Endothelial cell of umbilical vein (primary cell): ENCODE results near the gene ARHGEF7. TPM values are rescaled to one million over a fixed set of nuclear protein-coding genes. Genes with fewer than 3 reads are reported as not detected.

Source experiments
- BruUV-seq: library from RNA; stranded (reverse); fragments of 400-500 nt; replicated peaks from 2 replicates; lab custom pipeline; 2021; lab: Mats Ljungman, UMichigan
- CTCF ChIA-PET: fragments of 300-600, 350-600 bp; sonication (Branson Sonifier 250); formaldehyde crosslinking; loops from one replicate; lab custom pipeline; 2021; ENCODE audit warnings: antibody characterized with exemption, inconsistent platforms; lab: Charles Lee
- POLR2A ChIA-PET: fragments of 300-600, 350-600 bp; sonication (Branson Sonifier 250); formaldehyde crosslinking; loops from one replicate; lab custom pipeline; 2021; ENCODE audit warnings: antibody characterized with exemption, inconsistent platforms; lab: Charles Lee
- DNase-seq: peaks from one replicate; pipeline ENCODE4 v3.0.0-alpha.2; 2011; ENCODE audit warnings: low read depth, low spot score
- FAIRE-seq: peaks from 2 replicates; lab custom pipeline; 2011; peaks lifted over from hg19 to GRCh38; lab: Jason Lieb, UNC
- H2AFZ ChIP-seq: 2 replicates; pipeline ENCODE4 v1.6.0; 2012; ENCODE audit warnings: low read depth, low read length, control low read depth, inconsistent platforms
- H3K27ac ChIP-seq: 2 replicates; pipeline ENCODE4 v1.5.1; 2011; ENCODE audit warnings: low read depth, mild to moderate bottlenecking, control low read depth, low read length, moderate library complexity; ENCODE audit not compliant: insufficient read depth
- H3K27me3 ChIP-seq, 2 experiments: 2 replicates each; pipeline versions ENCODE4 v1.6.0 to v1.6.1; 2011; ENCODE audit warnings: low read length in 2 of 2, mixed read lengths in 1 of 2; ENCODE audit not compliant: control insufficient read depth in 2 of 2, insufficient read depth in 2 of 2
- H3K36me3 ChIP-seq, 2 experiments: 2 replicates in 1 of 2; 3 replicates in 1 of 2; pipeline ENCODE4 v1.5.1; 2011; ENCODE audit warnings: low read length in 2 of 2, mild to moderate bottlenecking in 1 of 2, moderate library complexity in 1 of 2; ENCODE audit not compliant: control insufficient read depth in 2 of 2, insufficient read depth in 2 of 2; ENCODE audit errors: extremely low read depth in 1 of 2
- H3K4me1 ChIP-seq: 3 replicates; pipeline ENCODE4 v1.5.1; 2011; ENCODE audit warnings: mild to moderate bottlenecking, low read length; ENCODE audit not compliant: control insufficient read depth, insufficient read depth; ENCODE audit errors: extremely low read depth
- H3K4me2 ChIP-seq: 2 replicates; pipeline ENCODE4 v1.6.1; 2011; ENCODE audit warnings: low read length, control low read depth, mixed read lengths; ENCODE audit not compliant: insufficient read depth
- H3K4me3 ChIP-seq, 3 experiments: fragments of 200-600 bp in 1 of 3; sonication (generic), shearing (Covaris generic) in 1 of 3; replicated peaks in 1 of 3; 2 replicates each; pipeline ENCODE4 v1.5.1; 2011 to 2016; ENCODE audit warnings: control low read depth in 3 of 3, low read length in 3 of 3, mild to moderate bottlenecking in 2 of 3, inconsistent platforms in 1 of 3, low read depth in 1 of 3, moderate library complexity in 1 of 3; ENCODE audit not compliant: insufficient read depth in 1 of 3
- H3K79me2 ChIP-seq: 2 replicates; pipeline ENCODE4 v1.6.0; 2012; ENCODE audit warnings: low read length, inconsistent platforms; ENCODE audit not compliant: control insufficient read depth, insufficient read depth
- H3K9ac ChIP-seq: replicated peaks from 2 replicates; pipeline ENCODE3; 2011; ENCODE audit warnings: low read length, control low read depth; ENCODE audit not compliant: insufficient read depth; ENCODE audit errors: extremely low read depth
- H3K9me1 ChIP-seq: replicated peaks from 3 replicates; pipeline ENCODE4 v1.6.0; 2011; ENCODE audit warnings: mild to moderate bottlenecking, low read length; ENCODE audit not compliant: control insufficient read depth, insufficient read depth; ENCODE audit errors: extremely low read depth
- H3K9me3 ChIP-seq: replicated peaks from 2 replicates; pipeline ENCODE4 v1.5.1; 2012; ENCODE audit warnings: low read length, inconsistent platforms; ENCODE audit not compliant: control insufficient read depth, insufficient read depth
- H4K20me1 ChIP-seq: replicated peaks from 2 replicates; pipeline ENCODE3; 2011; ENCODE audit warnings: mild to moderate bottlenecking, low read length; ENCODE audit not compliant: control insufficient read depth, insufficient read depth; ENCODE audit errors: extremely low read depth
- CTCF ChIP-seq, 2 donors: IDR thresholded peaks; 1 replicate in 1 of 2; 2 replicates in 1 of 2; pipeline ENCODE4 v1.5.1; 2011; ENCODE audit warnings: low read length in 2 of 2, mild to moderate bottlenecking in 2 of 2, moderate library complexity in 2 of 2, control low read depth in 1 of 2, inconsistent platforms in 1 of 2, low read depth in 1 of 2; ENCODE audit not compliant: insufficient read depth in 1 of 2; ENCODE audit errors: extremely low read depth in 1 of 2
- EZH2 ChIP-seq: IDR thresholded peaks from 2 replicates; pipeline ENCODE4 v1.6.1; 2012; ENCODE audit warnings: borderline replicate concordance, low read depth, mild to moderate bottlenecking, moderate library complexity, low read length, inconsistent platforms; ENCODE audit not compliant: severe bottlenecking
- FOS ChIP-seq: IDR thresholded peaks from 2 replicates; pipeline ENCODE4 v1.6.1; 2011; ENCODE audit warnings: mild to moderate bottlenecking, low read length, moderate library complexity, borderline replicate concordance; ENCODE audit not compliant: insufficient read depth
- GATA2 ChIP-seq: IDR thresholded peaks from 2 replicates; pipeline ENCODE4 v1.7.0; 2011; ENCODE audit warnings: low read depth, mild to moderate bottlenecking, moderate library complexity, mixed read lengths, low read length; ENCODE audit not compliant: insufficient read length, insufficient read depth
- JUN ChIP-seq: IDR thresholded peaks from 2 replicates; pipeline ENCODE4 v1.6.1; 2011; ENCODE audit warnings: borderline replicate concordance, low read depth; ENCODE audit not compliant: insufficient read length, insufficient read depth
- MAX ChIP-seq: IDR thresholded peaks from 2 replicates; pipeline ENCODE4 v1.6.1; 2011; ENCODE audit not compliant: insufficient read depth, insufficient read length
- MYC ChIP-seq: IDR thresholded peaks from one replicate; pipeline ENCODE4 v1.6.1; 2011; ENCODE audit warnings: mild to moderate bottlenecking, low read depth, low read length
- POLR2A ChIP-seq: IDR thresholded peaks from 2 replicates; pipeline ENCODE4 v1.6.1; 2012; ENCODE audit warnings: low read depth, mild to moderate bottlenecking, control low read depth, low read length
- POLR2AphosphoS5 ChIP-seq: IDR thresholded peaks from 2 replicates; pipeline ENCODE4 v1.6.1; 2012; ENCODE audit warnings: low read depth, mild to moderate bottlenecking, control low read depth, low read length, moderate library complexity; ENCODE audit not compliant: insufficient read depth
- dilution Hi-C: fragments of 300-500 bp; cut with MboI; formaldehyde crosslinking; loops from one replicate; pipeline ENCODE4 v1.15.0; 2019; ENCODE audit warnings: low sequenced_read_pairs; ENCODE audit not compliant: extremely low pct_ligation_motif_present
- intact Hi-C: fragments of 100-400 bp; cut with micrococcal nuclease; formaldehyde crosslinking; loops from one replicate; pipeline ENCODE4 v1.10.0; 2022
- polyA plus RNA-seq, 4 experiments: library from polyadenylated mRNA; depleted of rRNA in 3 of 4; stranded (reverse) in 3 of 4; unstranded in 1 of 4; fragments of >200 nt; gene quantifications; 2 replicates each; pipeline versions ENCODE4 v1.2.1 to v1.2.3, GENCODE V29; 2011 to 2012; ENCODE audit warnings: missing spikeins in 1 of 4
- total RNA-seq: library from RNA; stranded (reverse); gene quantifications from 2 replicates; pipeline ENCODE4 v1.2.3, GENCODE V29; 2021

The ARHGEF7 gene
- total and polyA plus RNA-seq, 2 donors (not counting 3 experiments of a cell fraction or from before 2014, with no cell fraction given), result 94.9 to 155 TPM

GRCh38 chr13:111280681-111281585, 165.8 kb downstream of the ARHGEF7 start:
- no peaks in the 10 kb centered on the region for H3K9me3 ChIP-seq
- no peak overlapping the region for H3K4me3 ChIP-seq
- intact Hi-C loops, result no loop called here
- BruUV-seq, result no TSS peak
- peaks cover 31 to 42% of the 10 kb centered on the region in 2 experiments for H3K36me3 ChIP-seq
- no peaks in the 10 kb centered on the region for H3K9me1 ChIP-seq
- H3K27me3 ChIP-seq, result no peaks in the 10 kb centered on the region
- H3K9ac ChIP-seq, result no peak overlapping the region
- H3K4me2 ChIP-seq, result no peak overlapping the region
- DNase-seq (no peak), FAIRE-seq (peak; percentile 66)
- ChIA-PET POLR2A (no interaction called here), CTCF (interaction anchor here (0.7 to 1.2 kb wide), 4 partner anchors 10 to 1163 kb away, joined by 3 to 7 read pairs (median 4); no protein-coding TSS in a partner anchor)
- no peaks in the 10 kb centered on the region for H4K20me1 ChIP-seq
- no peak for TF ChIP-seq MYC
- TF ChIP-seq CTCF (IDR thresholded peaks at IDR 0.05; ENCODE audit: extremely low read depth in 1 of 2, insufficient read depth in 1 of 2, low read depth in 1 of 2, low read length in 2 of 2), result no peak
- TF ChIP-seq POLR2AphosphoS5, result no peak
- no peak for TF ChIP-seq GATA2
- TF ChIP-seq MAX, result no peak
- TF ChIP-seq POLR2A, result no peak
- no peak for TF ChIP-seq FOS
- no peak for TF ChIP-seq JUN
- TF ChIP-seq EZH2, result no peak
- H3K79me2 ChIP-seq, result peaks cover 11% of the 10 kb centered on the region
- no peaks in the 10 kb centered on the region for H3K4me1 ChIP-seq
- no peak overlapping the region for H3K27ac ChIP-seq
- dilution Hi-C loops, result no loop called here
- no peak overlapping the region for H2AFZ ChIP-seq
